GM19438 (cell line): ENCODE results near the gene DNAH12.
"Not testable (repeated sequence)": the region's sequence is repeated elsewhere in the genome, so short reads cannot be mapped to it uniquely, and the experiment has no call there.

ENCODE experiments used
- ATAC-seq: cut with Tn5 transposase; IDR thresholded peaks from one replicate; pipeline ENCODE4 v1.9.1; 2021; ENCODE audit warnings: low read depth; ENCODE audit not compliant: unreplicated experiment

Gene DNAH12

GRCh38 chr3:57423335-57423734 is 120.8 kb downstream of the DNAH12 start:
- ATAC-seq: no peak

DNA sequence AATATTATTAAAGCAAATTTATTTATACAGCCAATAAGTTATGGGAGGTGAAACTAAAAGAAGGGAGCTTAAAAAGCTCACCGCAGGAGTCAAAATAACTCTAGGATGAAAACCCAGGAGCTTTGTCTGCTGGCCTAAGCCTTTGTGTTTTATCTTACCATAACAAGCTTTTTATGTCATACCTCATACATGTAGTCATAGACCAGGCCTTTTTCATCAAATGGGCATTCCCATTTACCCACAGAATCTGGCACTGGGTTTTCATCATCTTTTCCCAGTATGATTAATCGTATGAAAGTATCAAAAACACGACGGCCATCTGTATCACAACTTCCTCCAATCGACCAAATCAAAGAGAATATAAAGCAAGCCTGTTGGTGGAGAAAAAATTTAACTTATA is 122.8 kb downstream of the DNAH12 start:
- ATAC-seq: no peak

DNA sequence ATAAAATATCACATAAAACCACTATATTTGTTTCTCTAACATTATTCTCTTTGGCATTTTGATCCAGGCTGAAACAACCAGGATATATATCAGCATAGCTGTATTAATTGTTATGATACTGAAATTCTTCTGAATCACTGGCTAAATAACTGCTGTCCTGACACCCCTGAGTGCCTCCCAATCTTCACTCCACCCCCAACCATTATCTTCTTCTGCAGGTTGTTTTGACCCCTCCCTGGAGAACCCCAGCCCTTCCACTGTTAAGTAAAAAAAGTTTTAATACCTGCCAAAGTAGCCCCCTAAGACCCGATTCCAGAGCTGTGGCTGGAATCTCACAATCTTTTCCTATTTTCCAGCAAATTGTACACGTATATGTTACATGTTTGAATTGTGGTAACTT is 124.1 kb downstream of the DNAH12 start:
- ATAC-seq: no peak

GRCh38 chr3:57411715-57412114 is 132.4 kb downstream of the DNAH12 start:
- no peak for ATAC-seq

DNA sequence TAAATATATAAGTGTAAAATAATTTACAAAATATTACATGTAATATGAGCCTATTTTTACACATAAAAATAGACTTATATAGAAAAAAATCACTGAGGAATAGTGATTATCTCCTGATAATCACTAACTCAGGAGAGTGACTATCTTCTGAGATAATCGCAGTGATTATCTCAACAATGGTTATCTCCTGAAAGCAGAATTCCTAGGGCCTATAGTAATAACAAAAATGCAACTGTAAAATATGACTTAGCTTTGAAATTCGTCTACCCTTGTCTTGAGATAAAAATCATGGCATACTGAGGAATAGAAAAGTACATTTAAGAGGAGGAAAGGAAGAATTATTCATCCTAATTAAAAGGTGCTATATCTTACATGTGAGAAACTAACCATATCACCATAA is 134.7 kb downstream of the DNAH12 start:
- no peak for ATAC-seq

DNA sequence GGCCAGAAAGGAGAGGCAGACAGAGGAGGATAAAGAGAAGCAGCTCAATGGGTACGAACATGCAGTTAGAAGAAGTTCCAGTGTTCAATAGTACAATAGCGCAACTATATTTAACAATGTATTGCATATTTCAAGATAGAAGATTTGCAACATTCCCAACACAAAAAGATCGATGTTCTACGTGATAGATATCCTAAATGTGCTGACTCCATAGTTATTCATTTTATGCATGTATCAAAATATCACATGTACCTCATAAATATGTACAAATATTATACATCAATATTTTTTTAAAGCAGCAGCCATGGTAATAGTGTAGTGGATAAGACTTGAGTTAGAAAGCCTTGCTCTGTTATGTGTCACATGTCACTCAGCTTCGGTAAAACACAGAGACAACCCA is 141.5 kb downstream of the DNAH12 start:
- ATAC-seq: no peak

DNA sequence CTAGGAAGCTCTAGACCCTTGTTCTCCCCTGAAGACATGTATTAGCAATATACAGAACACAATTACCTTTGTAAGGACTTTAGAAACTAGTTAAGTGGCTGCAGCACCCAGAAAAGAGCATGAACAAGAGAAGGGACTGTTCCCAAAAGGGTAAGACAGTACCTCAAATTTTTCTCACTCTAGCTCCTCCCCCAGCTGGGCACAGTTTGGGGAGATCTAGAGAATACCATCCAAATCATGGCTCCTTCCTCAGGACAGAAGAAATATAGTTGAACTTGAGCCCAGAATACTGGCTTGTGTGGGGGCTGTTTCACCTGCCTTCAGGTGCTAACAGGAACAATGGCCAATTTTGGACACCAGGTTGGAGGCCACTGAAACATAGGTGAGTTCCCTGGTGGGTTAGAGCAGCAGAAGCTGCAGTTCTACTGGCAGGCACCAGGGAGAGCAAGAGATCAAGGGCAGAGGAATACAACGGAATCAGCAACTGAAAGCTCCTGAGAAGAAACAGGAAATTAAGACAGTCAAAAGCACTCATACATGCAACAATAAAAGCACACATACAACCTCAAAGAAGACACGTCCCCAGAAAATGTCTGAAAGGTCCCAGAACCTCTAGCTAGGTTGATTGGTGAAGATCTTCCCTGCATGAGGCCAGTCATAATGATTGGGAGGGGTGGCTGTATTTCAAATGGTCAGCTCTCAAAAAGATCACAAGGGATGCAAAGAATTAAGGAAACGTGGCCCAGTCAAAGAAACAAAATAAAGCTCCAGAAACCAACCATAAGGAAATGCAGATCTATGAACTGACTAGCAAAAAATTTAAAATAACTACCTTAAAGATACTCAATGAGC is 146.7 kb downstream of the DNAH12 start:
- ATAC-seq: peak; percentile 98

DNA sequence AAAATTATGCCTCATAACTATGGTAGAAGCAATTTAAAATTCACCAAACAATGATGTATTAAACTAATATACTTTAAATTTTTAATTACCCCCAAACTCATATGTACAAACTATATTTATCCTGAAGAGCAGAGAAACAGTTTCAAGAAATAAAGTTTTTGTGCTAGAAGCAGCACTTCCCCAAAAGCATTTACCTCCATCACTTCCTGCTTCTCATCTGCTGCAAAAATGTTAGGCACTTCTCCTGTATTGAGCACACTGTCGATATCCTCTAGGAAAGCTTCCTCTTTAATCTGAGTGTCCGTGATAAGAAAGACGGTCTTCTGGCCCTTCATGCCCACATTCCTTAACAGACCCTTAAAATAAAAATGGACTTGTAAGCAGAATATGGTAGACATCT is 150.2 kb downstream of the DNAH12 start:
- ATAC-seq: no peak

DNA sequence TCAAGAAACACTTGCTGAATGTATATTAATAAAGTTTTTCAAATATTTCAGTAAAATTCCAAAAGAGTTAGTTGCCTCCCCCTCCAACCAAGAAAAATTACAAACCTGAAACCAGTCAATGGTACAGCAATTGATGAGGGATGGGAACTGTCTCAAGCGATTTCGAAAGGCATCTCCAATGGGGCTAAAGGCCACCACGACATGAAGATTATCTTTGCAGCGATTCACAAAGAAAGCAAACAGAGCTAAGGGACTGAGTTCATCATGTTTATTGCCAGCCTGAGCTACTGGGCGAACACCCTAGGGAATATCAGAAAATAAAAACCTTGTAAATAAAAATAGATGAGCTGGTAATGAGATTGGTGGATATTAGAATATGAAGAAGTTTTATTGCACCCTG is 152.4 kb downstream of the DNAH12 start:
- ATAC-seq: no peak

- ATAC-seq: no peak
These were observed 154.9 kb downstream of the DNAH12 start for GRCh38 chr3:57389271-57389670.

DNA sequence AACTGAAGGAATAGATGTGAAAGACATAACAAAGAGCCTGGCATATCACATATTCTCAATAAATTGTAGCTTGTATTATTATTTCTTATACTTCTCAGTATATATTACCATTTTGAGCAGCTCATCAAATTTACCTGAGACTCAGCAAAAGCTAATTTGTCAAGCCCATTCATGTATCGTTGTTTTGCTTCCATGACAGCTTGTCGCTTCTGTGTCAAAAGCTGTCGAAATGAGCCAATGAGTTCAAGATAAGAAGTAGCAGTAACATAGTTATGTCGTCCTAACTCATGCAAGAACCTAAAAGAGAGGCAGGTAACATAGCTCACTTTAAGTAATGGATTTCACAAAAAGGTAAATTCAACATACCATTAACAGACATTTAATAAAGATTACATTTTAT is 157.8 kb downstream of the DNAH12 start:
- no peak for ATAC-seq

DNA sequence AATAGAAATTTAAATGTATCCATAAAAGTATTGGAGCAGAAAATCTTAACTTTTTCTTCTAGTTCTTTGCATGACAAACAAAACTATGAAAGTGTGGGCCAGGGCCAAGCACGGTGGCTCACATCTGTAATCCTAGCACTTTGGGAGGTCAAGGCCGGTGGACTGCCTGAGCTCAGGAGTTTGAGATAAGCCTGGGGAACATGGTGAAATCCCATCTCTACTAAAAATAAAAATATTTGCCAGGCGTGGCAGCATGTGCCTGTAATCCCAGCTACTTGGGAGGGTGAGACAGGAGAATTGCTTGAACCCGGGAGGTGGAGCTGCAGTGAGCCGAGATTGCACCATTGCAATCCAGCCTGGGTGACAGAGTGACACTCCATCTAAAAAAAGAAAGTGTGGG is 158.6 kb downstream of the DNAH12 start:
- ATAC-seq: no peak

DNA sequence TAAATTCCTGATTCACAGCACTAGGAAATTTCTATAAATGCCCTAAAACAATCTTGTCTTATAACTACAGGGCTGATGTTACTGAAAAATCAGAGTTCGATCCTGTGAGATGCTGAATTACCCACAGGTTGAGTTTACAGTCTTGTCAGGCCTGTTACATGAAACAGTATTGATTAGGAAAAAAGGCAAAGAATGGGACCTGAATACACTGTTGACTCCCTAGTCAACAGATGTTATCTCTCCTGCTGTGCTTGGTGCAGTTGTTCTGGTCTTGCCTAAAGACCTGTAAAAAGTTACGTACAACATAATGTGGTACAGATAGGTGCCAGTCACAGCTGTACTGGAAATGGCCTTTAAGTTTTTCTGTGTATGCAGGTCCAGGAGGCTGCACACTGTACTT is 160.3 kb downstream of the DNAH12 start:
- no peak for ATAC-seq

- peak; percentile 57 for ATAC-seq
These were observed 160.7 kb downstream of the DNAH12 start for GRCh38 chr3:57383406-57383805.

- ATAC-seq: no peak
These were observed 161.2 kb downstream of the DNAH12 start for GRCh38 chr3:57382933-57383332.

DNA sequence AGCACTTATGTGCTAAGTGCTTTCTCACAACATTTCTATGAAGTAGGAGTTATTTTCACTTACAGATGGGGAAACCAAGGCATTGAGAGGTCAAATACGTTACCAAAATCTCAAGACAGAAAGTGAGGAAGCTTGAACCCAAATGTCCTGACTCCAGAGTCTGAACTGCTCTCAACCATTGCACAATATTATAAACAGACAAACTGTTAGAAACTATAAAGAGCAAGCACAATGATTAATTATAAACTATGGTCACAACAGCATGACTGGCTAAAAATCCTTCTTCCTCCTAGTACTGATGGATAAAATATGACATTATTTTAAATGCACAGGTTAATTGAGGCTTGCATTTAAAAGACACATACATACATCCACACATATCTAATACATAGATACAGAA is 173.8 kb downstream of the DNAH12 start:
- ATAC-seq: no peak

DNA sequence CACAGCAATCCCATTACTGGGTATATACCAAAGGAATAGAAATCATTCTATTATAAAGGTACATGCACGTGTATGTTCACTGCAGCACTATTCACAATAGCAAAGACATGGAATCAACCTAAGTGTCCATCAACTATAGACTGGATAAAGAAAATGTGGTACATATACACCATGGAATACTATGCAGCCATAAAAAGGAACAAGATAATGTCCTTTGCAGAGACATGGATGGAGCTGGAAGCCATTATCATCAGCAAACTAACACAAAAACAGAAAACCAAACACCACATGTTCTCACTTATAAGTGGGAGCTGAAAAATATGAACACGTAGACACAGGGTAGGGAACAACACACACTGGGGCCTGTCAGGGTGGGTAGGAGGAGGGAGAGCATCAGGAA is 179.1 kb downstream of the DNAH12 start:
- not testable (repeated sequence) for ATAC-seq

GRCh38 chr3:57356275-57356674 is 187.9 kb downstream of the DNAH12 start:
- not testable (repeated sequence) for ATAC-seq

DNA sequence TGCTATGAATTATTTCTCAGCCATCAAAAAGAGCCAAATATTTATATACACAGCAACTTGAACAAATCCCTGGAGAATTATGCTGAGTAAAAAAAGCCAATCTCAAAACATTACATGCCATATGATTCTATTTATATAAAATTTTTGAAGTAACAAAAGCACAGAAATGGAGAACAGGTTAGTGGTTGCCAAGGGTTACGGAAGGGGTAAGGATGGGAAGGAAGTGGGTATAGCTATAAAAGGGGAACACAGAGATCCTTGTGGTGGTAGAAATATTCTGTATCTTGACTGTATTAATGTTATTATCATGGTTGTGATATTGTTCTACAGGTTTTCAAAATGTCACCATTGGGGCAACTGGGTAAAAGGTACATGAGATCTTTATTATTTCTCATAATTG is 189.4 kb downstream of the DNAH12 start:
- ATAC-seq: no peak

DNA sequence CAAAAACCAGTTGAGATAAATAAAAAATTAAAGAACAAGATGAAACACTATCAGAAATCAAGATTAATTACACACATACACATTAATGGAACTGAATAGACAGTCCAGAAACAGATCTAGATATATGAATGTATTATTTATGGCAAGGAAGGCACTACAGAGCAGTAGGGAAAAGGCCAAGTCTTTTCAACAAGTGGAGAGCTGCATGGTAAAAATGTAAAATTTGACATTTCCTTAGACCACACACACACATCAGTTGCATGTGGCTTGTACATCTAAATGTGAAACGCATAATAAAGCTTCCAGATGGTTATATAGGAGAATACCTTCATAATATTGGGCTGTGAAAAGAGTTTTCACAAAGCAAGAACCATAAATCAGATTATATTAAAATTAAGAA is 193.9 kb downstream of the DNAH12 start:
- no peak for ATAC-seq

- not testable (repeated sequence) for ATAC-seq
These were observed 205.0 kb downstream of the DNAH12 start for GRCh38 chr3:57339071-57339642.
